Osteoblast (primary cell): ENCODE results near the gene SCYGR4. TPM values are rescaled to one million over a fixed set of nuclear protein-coding genes. Genes with fewer than 3 reads are reported as not detected.

ENCODE experiments used
- DNase-seq: peaks from one replicate; pipeline ENCODE4 v3.0.0; 2011; ENCODE audit warnings: low spot score, mixed read lengths; ENCODE audit not compliant: insufficient read length; ENCODE audit errors: missing footprints
- H2AFZ ChIP-seq: 2 replicates; pipeline ENCODE4 v1.6.0; 2011; ENCODE audit warnings: mild to moderate bottlenecking, low read length
- H3K27ac ChIP-seq: 2 replicates; pipeline ENCODE4 v1.5.1; 2011; ENCODE audit warnings: mild to moderate bottlenecking, low read depth, low read length, moderate library complexity
- H3K27me3 ChIP-seq: 2 replicates; pipeline ENCODE4 v1.6.0; 2012; ENCODE audit warnings: mild to moderate bottlenecking, control low read depth, inconsistent platforms, low read length, moderate library complexity; ENCODE audit not compliant: insufficient read depth
- H3K36me3 ChIP-seq: 2 replicates; pipeline ENCODE4 v1.5.1; 2011; ENCODE audit warnings: mild to moderate bottlenecking, low read length, control low read depth, moderate library complexity; ENCODE audit not compliant: insufficient read depth
- H3K4me1 ChIP-seq: 2 replicates; pipeline ENCODE4 v1.5.1; 2011; ENCODE audit warnings: mild to moderate bottlenecking, low read length, control low read depth, moderate library complexity; ENCODE audit not compliant: insufficient read depth
- H3K4me2 ChIP-seq: 2 replicates; pipeline ENCODE4 v1.6.0; 2011; ENCODE audit warnings: mild to moderate bottlenecking, low read length; ENCODE audit not compliant: insufficient read depth
- H3K4me3 ChIP-seq: fragments of 200-600 bp; sonication (generic); 3 replicates; pipeline ENCODE4 v1.5.1; 2012; ENCODE audit warnings: mild to moderate bottlenecking, low read length, inconsistent platforms; ENCODE audit not compliant: insufficient read depth
- H3K79me2 ChIP-seq: 2 replicates; pipeline ENCODE4 v1.6.0; 2012; ENCODE audit warnings: mild to moderate bottlenecking, low read length, control low read depth, inconsistent platforms; ENCODE audit not compliant: insufficient read depth
- H3K9me3 ChIP-seq: 2 replicates; pipeline ENCODE4 v1.5.1; 2011; ENCODE audit warnings: low read depth, low read length, control low read depth
- H4K20me1 ChIP-seq: 2 replicates; pipeline ENCODE4 v1.6.0; 2012; ENCODE audit warnings: mild to moderate bottlenecking, low read length, control low read depth; ENCODE audit not compliant: insufficient read depth
- total RNA-seq: library from RNA; depleted of rRNA; stranded (reverse); fragments of >200 nt; gene quantifications from 2 replicates; pipeline ENCODE4 v1.2.3, GENCODE V29; 2012
- TF ChIP-seq, protein P1 (sequence below): IDR thresholded peaks from 2 replicates; pipeline ENCODE4 v1.5.1; 2011; ENCODE audit warnings: mild to moderate bottlenecking, low read depth, low read length, moderate library complexity; ENCODE audit errors: extremely low read depth

The SCYGR4 gene
- total RNA-seq, 1 donor = not detected

DNA sequence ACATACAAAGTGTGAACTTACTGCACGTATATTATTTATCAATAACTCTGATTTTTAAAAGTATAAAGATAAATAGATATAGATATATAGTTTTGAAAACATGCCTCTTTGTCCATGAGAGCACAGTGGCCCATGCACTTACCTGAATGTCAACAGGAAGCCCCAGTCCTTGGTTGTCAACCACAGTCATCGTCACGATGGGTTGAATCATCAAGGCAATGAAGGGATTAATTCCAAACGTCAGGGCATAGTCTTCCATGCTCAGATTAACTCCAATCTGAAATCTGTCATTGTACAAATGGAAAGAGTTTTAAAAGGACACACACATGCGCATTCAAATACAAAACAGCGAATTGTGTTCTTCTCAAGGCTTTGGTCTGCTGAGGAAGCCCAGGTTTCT, 15.5 kb downstream of the SCYGR4 start:
- Histone ChIP-seq H3K4me1 (no peaks in the 10 kb centered on the region), H3K27me3 (no peaks in the 10 kb centered on the region), H3K4me3 (no peak overlapping the region), H3K27ac (no peak overlapping the region), H3K79me2 (no peaks in the 10 kb centered on the region), H4K20me1 (no peaks in the 10 kb centered on the region), H3K4me2 (no peak overlapping the region), H3K9me3 (no peaks in the 10 kb centered on the region), H3K36me3 (no peaks in the 10 kb centered on the region), H2AFZ (no peak overlapping the region)
- DNase-seq = no peak
- TF ChIP-seq, protein P1, sequence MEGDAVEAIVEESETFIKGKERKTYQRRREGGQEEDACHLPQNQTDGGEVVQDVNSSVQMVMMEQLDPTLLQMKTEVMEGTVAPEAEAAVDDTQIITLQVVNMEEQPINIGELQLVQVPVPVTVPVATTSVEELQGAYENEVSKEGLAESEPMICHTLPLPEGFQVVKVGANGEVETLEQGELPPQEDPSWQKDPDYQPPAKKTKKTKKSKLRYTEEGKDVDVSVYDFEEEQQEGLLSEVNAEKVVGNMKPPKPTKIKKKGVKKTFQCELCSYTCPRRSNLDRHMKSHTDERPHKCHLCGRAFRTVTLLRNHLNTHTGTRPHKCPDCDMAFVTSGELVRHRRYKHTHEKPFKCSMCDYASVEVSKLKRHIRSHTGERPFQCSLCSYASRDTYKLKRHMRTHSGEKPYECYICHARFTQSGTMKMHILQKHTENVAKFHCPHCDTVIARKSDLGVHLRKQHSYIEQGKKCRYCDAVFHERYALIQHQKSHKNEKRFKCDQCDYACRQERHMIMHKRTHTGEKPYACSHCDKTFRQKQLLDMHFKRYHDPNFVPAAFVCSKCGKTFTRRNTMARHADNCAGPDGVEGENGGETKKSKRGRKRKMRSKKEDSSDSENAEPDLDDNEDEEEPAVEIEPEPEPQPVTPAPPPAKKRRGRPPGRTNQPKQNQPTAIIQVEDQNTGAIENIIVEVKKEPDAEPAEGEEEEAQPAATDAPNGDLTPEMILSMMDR = no peak

DNA sequence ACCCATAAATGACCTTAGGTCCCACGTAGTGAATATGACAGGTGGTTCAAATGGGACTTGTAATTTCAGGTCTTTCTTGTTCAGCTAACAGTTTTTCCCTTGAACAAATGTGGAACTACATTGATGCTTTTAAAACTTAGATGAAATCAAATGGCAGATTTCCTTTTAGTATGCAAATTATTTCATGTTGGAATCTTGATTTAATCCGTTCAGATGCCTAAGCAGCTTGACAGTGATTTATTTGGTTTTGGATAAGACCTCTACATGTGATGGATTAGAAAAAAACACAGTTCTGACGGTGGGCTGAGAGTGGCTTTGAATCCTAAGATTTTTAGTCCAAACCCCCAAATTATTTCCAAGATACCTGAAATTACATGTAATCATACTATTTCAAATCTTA, 16.9 kb downstream of the SCYGR4 start:
- Histone ChIP-seq H3K79me2 (no peaks in the 10 kb centered on the region), H3K4me2 (no peak overlapping the region), H3K36me3 (no peaks in the 10 kb centered on the region), H4K20me1 (no peaks in the 10 kb centered on the region), H2AFZ (no peak overlapping the region), H3K27ac (no peak overlapping the region), H3K9me3 (no peaks in the 10 kb centered on the region), H3K4me3 (no peak overlapping the region), H3K4me1 (no peaks in the 10 kb centered on the region), H3K27me3 (no peaks in the 10 kb centered on the region)
- TF ChIP-seq, protein P1 = no peak
- DNase-seq = no peak

GRCh38 chr2:227642656-227643055, 25.4 kb downstream of the SCYGR4 start:
- Histone ChIP-seq H3K36me3 (no peaks in the 10 kb centered on the region), H3K4me1 (peaks cover 9% of the 10 kb centered on the region), H3K4me2 (peak overlapping the region; percentile 45), H3K27ac (no peak overlapping the region), H2AFZ (peak overlapping the region; percentile 7), H3K27me3 (no peaks in the 10 kb centered on the region), H3K79me2 (no peaks in the 10 kb centered on the region), H4K20me1 (no peaks in the 10 kb centered on the region), H3K9me3 (no peaks in the 10 kb centered on the region), H3K4me3 (no peak overlapping the region)
- DNase-seq = no peak
- TF ChIP-seq, protein P1 = no peak

DNA sequence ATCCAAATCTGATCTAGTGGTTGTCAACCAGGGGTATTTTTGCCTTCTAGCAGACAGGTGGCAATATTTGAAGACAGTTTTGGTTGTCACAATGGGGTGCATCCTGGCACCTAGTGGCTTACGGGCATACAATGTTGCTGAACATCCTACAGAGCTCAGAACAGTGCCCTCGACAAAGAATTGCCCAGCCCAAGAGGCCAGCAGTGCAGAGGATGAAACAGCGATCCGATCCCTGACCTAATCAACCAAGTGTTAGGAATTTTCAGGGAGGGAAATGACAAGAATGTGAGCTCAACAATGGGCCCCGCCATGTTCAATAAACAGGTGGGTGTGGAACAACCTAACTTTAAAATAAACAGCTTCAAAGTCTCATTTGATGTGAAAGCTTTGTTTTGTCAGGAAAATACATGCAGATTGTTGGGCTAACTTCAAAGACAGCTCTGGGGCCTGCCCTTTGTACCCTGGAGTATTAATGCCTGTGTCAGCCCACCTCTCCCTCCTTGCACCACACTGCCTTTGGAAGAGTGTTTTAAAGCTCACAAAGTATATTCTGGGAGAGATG, 26.8 kb downstream of the SCYGR4 start:
- Histone ChIP-seq H2AFZ (no peak overlapping the region), H3K36me3 (no peaks in the 10 kb centered on the region), H3K79me2 (no peaks in the 10 kb centered on the region), H3K27ac (no peak overlapping the region), H3K9me3 (no peaks in the 10 kb centered on the region), H3K4me3 (no peak overlapping the region), H3K4me1 (peaks cover 9% of the 10 kb centered on the region), H3K4me2 (no peak overlapping the region), H3K27me3 (no peaks in the 10 kb centered on the region), H4K20me1 (no peaks in the 10 kb centered on the region)
- TF ChIP-seq, protein P1 = no peak
- DNase-seq = no peak
